H1 (cell line): ENCODE data around the gene CCNYL1. TPM values are rescaled to one million over a fixed set of nuclear protein-coding genes. Genes with fewer than 3 reads are reported as not detected.
"Not testable (repeated sequence)": the region's sequence is repeated elsewhere in the genome, so short reads cannot be mapped to it uniquely, and the experiment has no call there.

Experiments
- CTCF ChIA-PET: fragments of 300-600 bp; sonication (Branson Sonifier 250); formaldehyde crosslinking; loops from one replicate; lab custom pipeline; 2021; ENCODE audit not compliant: partially characterized antibody; lab: Charles Lee
- POLR2A ChIA-PET: fragments of 300-600 bp; sonication (Branson Sonifier 250); formaldehyde crosslinking; loops from one replicate; lab custom pipeline; 2021; ENCODE audit warnings: inconsistent platforms; ENCODE audit not compliant: partially characterized antibody; lab: Charles Lee
- DNase-seq, 2 experiments: peaks; one replicate each; pipeline versions ENCODE4 v3.0.0 to v3.0.0-alpha.2; 2010 to 2022; ENCODE audit warnings: low spot score in 2 of 2, low read depth in 1 of 2, mixed read lengths in 1 of 2
- FAIRE-seq: peaks from 2 replicates; lab custom pipeline; 2011; peaks lifted over from hg19 to GRCh38; lab: Jason Lieb, UNC
- H2AFZ ChIP-seq: 2 replicates; pipeline ENCODE4 v1.8.1; 2012; ENCODE audit warnings: low read length, inconsistent platforms
- H2AK5ac ChIP-seq: 2 replicates; pipeline ENCODE4 v1.6.1; 2013; ENCODE audit warnings: low read depth, low read length
- H2BK120ac ChIP-seq: replicated peaks from 2 replicates; pipeline ENCODE3; 2013; ENCODE audit warnings: low read depth, low read length, inconsistent platforms
- H2BK12ac ChIP-seq: 2 replicates; pipeline ENCODE4 v1.6.1; 2013; ENCODE audit warnings: low read depth, low read length
- H2BK15ac ChIP-seq: 2 replicates; pipeline ENCODE4 v1.6.1; 2013; ENCODE audit warnings: low read length
- H2BK20ac ChIP-seq: 2 replicates; pipeline ENCODE4 v1.6.1; 2013; ENCODE audit warnings: low read length
- H2BK5ac ChIP-seq: 2 replicates; pipeline ENCODE4 v1.6.1; 2013; ENCODE audit warnings: low read depth, low read length
- H3K14ac ChIP-seq: 2 replicates; pipeline ENCODE4 v1.6.1; 2013; ENCODE audit warnings: inconsistent platforms; ENCODE audit not compliant: insufficient read length
- H3K18ac ChIP-seq: 2 replicates; pipeline ENCODE4 v1.6.1; 2013; ENCODE audit warnings: low read length; ENCODE audit errors: extremely low read depth
- H3K23ac ChIP-seq: 2 replicates; pipeline ENCODE4 v1.6.1; 2013; ENCODE audit warnings: inconsistent platforms; ENCODE audit not compliant: insufficient read length
- H3K23me2 ChIP-seq: 2 replicates; pipeline ENCODE4 v1.6.1; 2013; ENCODE audit warnings: low read depth, low read length
- H3K27ac ChIP-seq: 2 replicates; pipeline ENCODE4 v1.6.1; 2011; ENCODE audit warnings: low read depth, low read length, inconsistent platforms
- H3K27me3 ChIP-seq, 4 experiments: replicated peaks in 1 of 4; 1 replicate in 1 of 4; 2 replicates in 3 of 4; pipeline versions ENCODE4 v1.6.1 to v1.8.1; 2011 to 2013; ENCODE audit warnings: low read length in 3 of 4, mild to moderate bottlenecking in 3 of 4, inconsistent platforms in 2 of 4, mixed read lengths in 2 of 4, moderate library complexity in 1 of 4; ENCODE audit not compliant: control insufficient read depth in 3 of 4, insufficient read depth in 3 of 4; ENCODE audit errors: extremely low read depth in 1 of 4
- H3K36me3 ChIP-seq, 4 experiments: 2 replicates each; pipeline versions ENCODE4 v1.6.1 to v1.8.1; 2011 to 2013; ENCODE audit warnings: mild to moderate bottlenecking in 4 of 4, low read length in 3 of 4, moderate library complexity in 2 of 4, control low read depth in 1 of 4, inconsistent platforms in 1 of 4; ENCODE audit not compliant: insufficient read depth in 4 of 4, control insufficient read depth in 2 of 4
- H3K4ac ChIP-seq: replicated peaks from 2 replicates; pipeline ENCODE3; 2013; ENCODE audit warnings: low read length, low read depth, mixed read lengths, inconsistent platforms; ENCODE audit not compliant: insufficient read length
- H3K4me1 ChIP-seq, 4 experiments: replicated peaks in 1 of 4; 1 replicate in 1 of 4; 2 replicates in 3 of 4; pipeline versions ENCODE4 v1.6.1 to v1.8.1; 2011 to 2013; ENCODE audit warnings: low read length in 3 of 4, inconsistent platforms in 2 of 4, mixed read lengths in 1 of 4; ENCODE audit not compliant: insufficient read depth in 4 of 4, control insufficient read depth in 3 of 4
- H3K4me2 ChIP-seq, 2 experiments: 2 replicates each; pipeline versions ENCODE4 v1.6.1 to v1.8.1; 2011 to 2013; ENCODE audit warnings: low read depth in 2 of 2, low read length in 2 of 2, control low read depth in 1 of 2, inconsistent platforms in 1 of 2, mild to moderate bottlenecking in 1 of 2; ENCODE audit not compliant: insufficient read depth in 1 of 2
- H3K4me3 ChIP-seq, 4 experiments: fragments of 200-600, 300-600 bp in 1 of 4; sonication (generic), shearing (Covaris generic), sonication (Bioruptor Twin) in 1 of 4; 2 replicates each; pipeline versions ENCODE4 v1.5.1 to v1.8.1; 2011 to 2016; ENCODE audit warnings: low read length in 4 of 4, low read depth in 3 of 4, control low read depth in 2 of 4, inconsistent platforms in 2 of 4, mild to moderate bottlenecking in 2 of 4, mixed read lengths in 1 of 4, moderate library complexity in 1 of 4; ENCODE audit not compliant: insufficient read depth in 2 of 4; ENCODE audit errors: extremely low read depth in 1 of 4
- H3K56ac ChIP-seq: replicated peaks from 2 replicates; pipeline ENCODE3; 2013; ENCODE audit warnings: low read depth, mild to moderate bottlenecking, mixed read lengths, low read length, inconsistent platforms; ENCODE audit not compliant: insufficient read length
- H3K79me1 ChIP-seq: 2 replicates; pipeline ENCODE4 v1.6.1; 2013; ENCODE audit warnings: low read depth, low read length, control low read depth
- H3K79me2 ChIP-seq, 2 experiments: 2 replicates each; pipeline versions ENCODE4 v1.6.1 to v1.8.1; 2012 to 2013; ENCODE audit warnings: low read length in 2 of 2, mild to moderate bottlenecking in 2 of 2, inconsistent platforms in 1 of 2; ENCODE audit not compliant: insufficient read depth in 2 of 2, control insufficient read depth in 1 of 2
- H3K9ac ChIP-seq, 4 experiments: replicated peaks in 1 of 4; 1 replicate in 1 of 4; 2 replicates in 3 of 4; pipeline versions ENCODE4 v1.6.1 to v1.8.1; 2011 to 2013; ENCODE audit warnings: low read depth in 3 of 4, low read length in 3 of 4, control low read depth in 2 of 4, mild to moderate bottlenecking in 2 of 4, moderate library complexity in 2 of 4, inconsistent platforms in 1 of 4; ENCODE audit errors: extremely low read depth in 1 of 4
- H3K9me3 ChIP-seq, 2 experiments: 2 replicates each; pipeline versions ENCODE4 v1.6.1 to v1.8.1; 2012 to 2013; ENCODE audit warnings: mild to moderate bottlenecking in 2 of 2, moderate library complexity in 2 of 2, control low read depth in 1 of 2, inconsistent platforms in 1 of 2, low read depth in 1 of 2, low read length in 1 of 2, mixed read lengths in 1 of 2; ENCODE audit not compliant: insufficient read depth in 2 of 2
- H4K20me1 ChIP-seq, 2 experiments: replicated peaks in 1 of 2; 2 replicates each; pipeline versions ENCODE3 to v1.8.1; 2011 to 2013; ENCODE audit warnings: inconsistent platforms in 2 of 2, low read length in 2 of 2, mild to moderate bottlenecking in 1 of 2; ENCODE audit not compliant: insufficient read depth in 2 of 2, control insufficient read depth in 1 of 2
- H4K5ac ChIP-seq: 2 replicates; pipeline ENCODE4 v1.6.1; 2013; ENCODE audit warnings: low read length, low read depth, mixed read lengths, inconsistent platforms; ENCODE audit not compliant: insufficient read length
- H4K8ac ChIP-seq: 2 replicates; pipeline ENCODE4 v1.8.0; 2013; ENCODE audit warnings: mild to moderate bottlenecking, moderate library complexity, low read length, inconsistent platforms; ENCODE audit not compliant: insufficient read depth; ENCODE audit errors: extremely low read depth
- H4K91ac ChIP-seq: replicated peaks from 2 replicates; pipeline ENCODE3; 2013; ENCODE audit warnings: low read length, mixed read lengths, inconsistent platforms; ENCODE audit not compliant: insufficient read length
- KDM4A ChIP-seq: IDR thresholded peaks from one replicate; pipeline ENCODE4 v1.7.1; 2012; ENCODE audit warnings: low read depth, mild to moderate bottlenecking, moderate library complexity, low read length, inconsistent platforms; ENCODE audit not compliant: severe bottlenecking
- SAP30 ChIP-seq: fragments of 300-600 bp; sonication (generic); IDR thresholded peaks from 2 replicates; pipeline ENCODE4 v1.7.1; 2012; ENCODE audit warnings: low read length, moderate library complexity, mild to moderate bottlenecking, inconsistent platforms; ENCODE audit not compliant: insufficient read depth, insufficient replicate concordance
- TBP ChIP-seq: IDR thresholded peaks from 2 replicates; pipeline ENCODE4 v1.6.1; 2011; ENCODE audit warnings: low read depth, low read length, improper control_type of control experiment
- WGBS, 2 experiments: shearing (Covaris generic) in 1 of 2; methylation state at CpG; one replicate each; pipeline versions ENCODE4 v1.1.6 to v1.1.7; 2013 to 2015; ENCODE audit warnings: low lambda C conversion rate in 2 of 2, mixed read lengths in 2 of 2, inconsistent platforms in 1 of 2, low coverage in 1 of 2, missing lambda C conversion rate in 1 of 2; ENCODE audit not compliant: insufficient replicate concordance in 2 of 2, insufficient coverage in 1 of 2, insufficient read length in 1 of 2; ENCODE audit errors: extremely low coverage in 1 of 2, missing lambda C conversion rate in 1 of 2; 5-methylcytosine and 5-hydroxymethylcytosine counted together
- polyA plus RNA-seq, 7 experiments: library from polyadenylated mRNA; depleted of rRNA in 3 of 7; stranded (reverse) in 5 of 7; unstranded in 2 of 7; fragments of >200 nt in 5 of 7; fragments of 200-250 nt in 2 of 7; gene quantifications; 1 replicate in 5 of 7; 2 replicates in 1 of 7; 4 replicates in 1 of 7; pipeline versions ENCODE4 v1.2.1 to v1.2.3, GENCODE V29; 2011 to 2013; ENCODE audit warnings: missing spikeins in 2 of 7, mixed read lengths in 2 of 7
- total RNA-seq: library from RNA; stranded (reverse); fragmentation: NEBNext Ultra II Directional; extraction: Animal tissue kit (Norgen Biotek cat#: 25700); gene quantifications from 2 replicates; pipeline ENCODE4 v1.2.1, GENCODE V29; 2021

The CCNYL1 gene
- total and polyA plus RNA-seq, 2 of the 8 experiments (the other 6 are each of a cell fraction or from before 2014, with no cell fraction given), result 13.3 to 35.4 TPM

GRCh38 chr2:207760453-207760852 lies 49.0 kb downstream of the CCNYL1 start (continued):
- TF ChIP-seq SAP30 (no peak), KDM4A (no peak), TBP (no peak)

DNA sequence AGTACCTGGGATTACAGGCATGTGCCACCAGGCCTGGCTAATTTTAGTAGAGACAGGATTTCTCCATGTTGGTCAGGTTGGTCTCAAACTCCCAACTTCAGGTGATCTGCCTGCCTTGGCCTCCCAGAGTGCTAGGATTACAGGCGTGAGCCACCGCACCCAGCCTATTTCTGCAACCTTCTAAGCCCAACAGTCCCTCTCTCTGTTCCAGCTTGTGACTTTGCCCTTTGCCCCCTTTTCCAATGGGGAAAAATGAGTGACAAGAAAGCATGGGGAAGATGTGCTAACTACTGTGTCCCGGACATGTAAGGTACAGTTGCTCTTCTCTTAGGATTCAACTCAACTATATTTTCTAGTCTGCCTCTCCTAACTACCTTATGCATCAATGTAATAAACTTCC lies 50.0 kb downstream of the CCNYL1 start:
- H4K5ac ChIP-seq, H3K56ac ChIP-seq, H2AK5ac ChIP-seq, H3K23me2 ChIP-seq, H3K27me3 ChIP-seq, H3K79me1 ChIP-seq, H3K4ac ChIP-seq, FAIRE-seq, H2BK20ac ChIP-seq, H3K9me3 ChIP-seq, H2BK120ac ChIP-seq, H2BK5ac ChIP-seq, H3K27ac ChIP-seq, H3K18ac ChIP-seq, H3K23ac ChIP-seq, H4K8ac ChIP-seq, H2AFZ ChIP-seq, H3K4me2 ChIP-seq, H3K9ac ChIP-seq, DNase-seq, H4K91ac ChIP-seq, H2BK15ac ChIP-seq, H3K14ac ChIP-seq, H3K4me3 ChIP-seq, H2BK12ac ChIP-seq: not testable (repeated sequence)
- 88% methylated on average over 3 of the region's 3 CpGs; no CpG with 5 or more reads in 1 of the 2 experiments for WGBS, 2 experiments
- peaks cover 7 to 25% of the 10 kb centered on the region in 2 experiments for H4K20me1 ChIP-seq
- POLR2A ChIA-PET, result interaction anchor here (0.6 to 1.4 kb wide), 2 partner anchors 11 to 12 kb away, joined by 3 to 4 read pairs; no protein-coding TSS in a partner anchor
- peaks cover 21 to 65% of the 10 kb centered on the region in 2 experiments for H3K79me2 ChIP-seq
- H3K4me1 ChIP-seq, result peaks cover 15 to 34% (median 22%) of the 10 kb centered on the region in 4 experiments
- H3K36me3 ChIP-seq, result peaks cover 5 to 78% (median 14%) of the 10 kb centered on the region in 4 experiments; a peak in 7 of 8 replicates
- CTCF ChIA-PET, result interaction anchor here (0.9 to 7.4 kb wide), 5 partner anchors 13 to 279 kb away, joined by 3 to 69 read pairs (median 3); partner anchors contain the start of gene METTL21A
